Loucy (cell line): ENCODE results near the gene CHST9.

Experiments
- H2AFZ ChIP-seq: fragments of 200-600 bp; sonication (generic); 2 replicates; pipeline ENCODE4 v1.6.0; 2016; ENCODE audit warnings: antibody characterized with exemption, mild to moderate bottlenecking, low read length, moderate library complexity
- H3F3A ChIP-seq: fragments of 200-600 bp; 2 replicates; pipeline ENCODE4 v1.6.0; 2016; ENCODE audit warnings: antibody characterized with exemption, low read depth, mild to moderate bottlenecking
- H3K27me3 ChIP-seq: fragments of 200-600 bp; sonication (generic); 2 replicates; pipeline ENCODE4 v1.6.1; 2014; ENCODE audit warnings: low read length, mild to moderate bottlenecking; ENCODE audit not compliant: insufficient read depth, poor library complexity, severe bottlenecking
- H3K36me3 ChIP-seq: fragments of 200-600 bp; sonication (generic); 2 replicates; pipeline ENCODE4 v1.6.1; 2016; ENCODE audit warnings: low read length; ENCODE audit not compliant: insufficient read depth
- H3K4me1 ChIP-seq: fragments of 200-600 bp; sonication (generic); 2 replicates; pipeline ENCODE4 v1.5.1; 2014; ENCODE audit warnings: low read length, mild to moderate bottlenecking; ENCODE audit not compliant: insufficient read depth, poor library complexity, severe bottlenecking
- H3K4me2 ChIP-seq: fragments of 200-600 bp; sonication (generic); 2 replicates; pipeline ENCODE4 v1.6.0; 2014; ENCODE audit warnings: antibody characterized with exemption, low read length, low read depth, mild to moderate bottlenecking; ENCODE audit not compliant: poor library complexity, severe bottlenecking
- H3K4me3 ChIP-seq: fragments of 200-600 bp; sonication (generic); 2 replicates; pipeline ENCODE4 v1.5.1; 2014; ENCODE audit warnings: low read length, mild to moderate bottlenecking, mixed read lengths; ENCODE audit not compliant: poor library complexity, severe bottlenecking
- H3K79me2 ChIP-seq: fragments of 200-600 bp; sonication (generic); 2 replicates; pipeline ENCODE4 v1.6.1; 2014; ENCODE audit warnings: low read length; ENCODE audit not compliant: insufficient read depth
- H3K9ac ChIP-seq: fragments of 200-600 bp; sonication (generic); 2 replicates; pipeline ENCODE4 v1.6.0; 2014; ENCODE audit warnings: mild to moderate bottlenecking, low read depth, low read length, moderate library complexity; ENCODE audit not compliant: poor library complexity, severe bottlenecking
- H3K9me2 ChIP-seq: fragments of 200-600 bp; sonication (generic); replicated peaks from 2 replicates; pipeline ENCODE4 v1.6.1; 2016; ENCODE audit warnings: low read depth, low read length, mixed read lengths
- H3K9me3 ChIP-seq: fragments of 200-600 bp; sonication (generic); 2 replicates; pipeline ENCODE4 v1.6.1; 2014; ENCODE audit warnings: mild to moderate bottlenecking, antibody characterized with exemption, low read length, low read depth; ENCODE audit not compliant: insufficient read depth
- H4K20me1 ChIP-seq: fragments of 200-600 bp; sonication (generic); 2 replicates; pipeline ENCODE4 v1.6.0; 2014; ENCODE audit warnings: antibody characterized with exemption, low read length, mild to moderate bottlenecking; ENCODE audit not compliant: insufficient read depth, poor library complexity, severe bottlenecking
- CTCF ChIP-seq: fragments of 200-600 bp; sonication (generic); conservative IDR thresholded peaks from 2 replicates; pipeline ENCODE4 v1.5.1; 2014; ENCODE audit warnings: mild to moderate bottlenecking, antibody characterized with exemption, low read length
- EZH2phosphoT487 ChIP-seq: fragments of 200-600 bp; IDR thresholded peaks from 2 replicates; pipeline ENCODE4 v1.6.1; 2018; ENCODE audit warnings: antibody characterized with exemption, mild to moderate bottlenecking, moderate library complexity, borderline replicate concordance

The CHST9 gene

GRCh38 chr18:27184115-27185024, 738 bp downstream of the CHST9 start:
- no peak overlapping the region for H3K4me2 ChIP-seq

GRCh38 chr18:27181726-27182125, 3.4 kb downstream of the CHST9 start:
- no peak for TF ChIP-seq CTCF
- TF ChIP-seq EZH2phosphoT487: no peak
- Histone ChIP-seq H2AFZ (no peak overlapping the region), H3K9me2 (no peaks in the 10 kb centered on the region), H3K79me2 (no peaks in the 10 kb centered on the region), H3K4me1 (no peaks in the 10 kb centered on the region), H4K20me1 (no peaks in the 10 kb centered on the region), H3K4me2 (no peak overlapping the region), H3K9me3 (no peaks in the 10 kb centered on the region), H3K9ac (no peak overlapping the region), H3F3A (no peaks in the 10 kb centered on the region), H3K27me3 (no peaks in the 10 kb centered on the region), H3K36me3 (no peaks in the 10 kb centered on the region), H3K4me3 (no peak overlapping the region)

More at GRCh38 chr18:27184115-27185024, 738 bp downstream of the CHST9 start:
- Histone ChIP-seq H3K9me2 (no peaks in the 10 kb centered on the region; the same call in 1 of the 2 replicates), H3K9me3 (no peaks in the 10 kb centered on the region), H2AFZ (no peak overlapping the region), H3K4me3 (no peak overlapping the region), H3K4me1 (no peaks in the 10 kb centered on the region), H3K27me3 (no peaks in the 10 kb centered on the region), H3K79me2 (no peaks in the 10 kb centered on the region), H3K36me3 (no peaks in the 10 kb centered on the region), H3F3A (no peaks in the 10 kb centered on the region), H3K9ac (no peak overlapping the region), H4K20me1 (no peaks in the 10 kb centered on the region)
- TF ChIP-seq EZH2phosphoT487 (no peak), CTCF (no peak)

- H3K4me2 ChIP-seq: no peak overlapping the region
- no peaks in the 10 kb centered on the region for H3K27me3 ChIP-seq
- H3K4me3 ChIP-seq: no peak overlapping the region
- no peaks in the 10 kb centered on the region for H3K4me1 ChIP-seq
- TF ChIP-seq CTCF (no peak), EZH2phosphoT487 (no peak)
- no peaks in the 10 kb centered on the region for H3K79me2 ChIP-seq
- no peaks in the 10 kb centered on the region for H3F3A ChIP-seq
- H2AFZ ChIP-seq: no peak overlapping the region
- no peaks in the 10 kb centered on the region for H4K20me1 ChIP-seq
- no peaks in the 10 kb centered on the region for H3K9me3 ChIP-seq
- no peaks in the 10 kb centered on the region for H3K9me2 ChIP-seq
- H3K36me3 ChIP-seq: no peaks in the 10 kb centered on the region
- no peak overlapping the region for H3K9ac ChIP-seq
These were observed 6.7 kb downstream of the CHST9 start for GRCh38 chr18:27178424-27178823.
